GM12878 (cell line): ENCODE data around the gene SBK2. TPM values are rescaled to one million over a fixed set of nuclear protein-coding genes. Genes with fewer than 3 reads are reported as not detected.
A peak's percentile ranks its signal among the peaks of the same experiment; 100 is the strongest.

ENCODE experiments used
- ASH2L ChIP-seq: fragments of 300-600, 200-600 bp; sonication (generic); IDR thresholded peaks from 2 replicates; pipeline ENCODE4 v1.6.1; 2017; ENCODE audit warnings: low read depth, mild to moderate bottlenecking, borderline replicate concordance
- CHD1 ChIP-seq: IDR thresholded peaks from 2 replicates; pipeline ENCODE4 v1.6.1; 2012; ENCODE audit warnings: low read depth, low read length, improper control_type of control experiment
- CHD2 ChIP-seq: IDR thresholded peaks from 2 replicates; pipeline ENCODE4 v1.6.1; 2011; ENCODE audit warnings: low read depth, low read length, improper control_type of control experiment, borderline replicate concordance
- CREB1 ChIP-seq: IDR thresholded peaks from 2 replicates; pipeline ENCODE4 v1.6.1; 2012; ENCODE audit warnings: low read depth, mild to moderate bottlenecking, inconsistent platforms
- EP300 ChIP-seq, 2 experiments: fragments of 150-350 bp in 1 of 2; IDR thresholded peaks; 2 replicates each; pipeline ENCODE4 v1.6.1; 2011 to 2012; ENCODE audit warnings: low read depth in 2 of 2, low read length in 2 of 2, borderline replicate concordance in 1 of 2, improper control_type of control experiment in 1 of 2, inconsistent platforms in 1 of 2; ENCODE audit not compliant: control insufficient read depth in 1 of 2
- FOXM1 ChIP-seq: IDR thresholded peaks from 2 replicates; pipeline ENCODE4 v1.6.1; 2012; ENCODE audit warnings: low read depth, mild to moderate bottlenecking, inconsistent platforms, low read length, moderate library complexity
- HDGF ChIP-seq: fragments of 450-650 bp; IDR thresholded peaks from 2 replicates; pipeline ENCODE4 v1.6.1; 2016; ENCODE audit warnings: antibody characterized with exemption
- IRF4 ChIP-seq: IDR thresholded peaks from 2 replicates; pipeline ENCODE4 v1.6.1; 2011; ENCODE audit warnings: low read depth, low read length
- MTA2 ChIP-seq: fragments of 450-650 bp; IDR thresholded peaks from 2 replicates; pipeline ENCODE4 v1.6.1; 2016; ENCODE audit warnings: low read depth, mild to moderate bottlenecking, moderate library complexity
- MTA3 ChIP-seq: IDR thresholded peaks from 2 replicates; pipeline ENCODE4 v1.6.1; 2012; ENCODE audit warnings: low read length, inconsistent platforms, borderline replicate concordance
- NR2C1 ChIP-seq: fragments of 450-650 bp; IDR thresholded peaks from 2 replicates; pipeline ENCODE4 v1.6.1; 2017; ENCODE audit warnings: antibody characterized with exemption, mild to moderate bottlenecking, moderate library complexity
- NR2F1 ChIP-seq: fragments of 450-650 bp; conservative IDR thresholded peaks from 2 replicates; pipeline ENCODE4 v1.6.1; 2017; ENCODE audit warnings: mild to moderate bottlenecking
- PAX8 ChIP-seq: fragments of 450-650 bp; IDR thresholded peaks from 2 replicates; pipeline ENCODE4 v1.6.1; 2017; ENCODE audit warnings: mild to moderate bottlenecking, moderate library complexity
- SMARCA5 ChIP-seq: fragments of 450-650 bp; IDR thresholded peaks from 2 replicates; pipeline ENCODE4 v1.6.1; 2017; ENCODE audit warnings: mild to moderate bottlenecking
- SMC3 ChIP-seq: IDR thresholded peaks from 2 replicates; pipeline ENCODE4 v1.6.1; 2011; ENCODE audit warnings: low read length, improper control_type of control experiment, borderline replicate concordance
- SRF ChIP-seq, 2 experiments: IDR thresholded peaks; 2 replicates each; pipeline ENCODE4 v1.6.1; 2011; ENCODE audit warnings: low read depth in 2 of 2, low read length in 2 of 2, mild to moderate bottlenecking in 1 of 2, moderate library complexity in 1 of 2
- SUPT20H ChIP-seq: IDR thresholded peaks from 2 replicates; pipeline ENCODE4 v1.6.1; 2011; ENCODE audit warnings: low read depth, mild to moderate bottlenecking, low read length, moderate library complexity, borderline replicate concordance; ENCODE audit not compliant: control insufficient read depth
- SUZ12 ChIP-seq: fragments of 200-600 bp; sonication (generic); IDR thresholded peaks from one replicate; pipeline ENCODE4 v1.6.1; 2018; ENCODE audit warnings: antibody characterized with exemption, mild to moderate bottlenecking; ENCODE audit not compliant: unreplicated experiment
- TCF3 ChIP-seq: IDR thresholded peaks from 2 replicates; pipeline ENCODE4 v1.6.1; 2012; ENCODE audit warnings: low read depth, mild to moderate bottlenecking, low read length, borderline replicate concordance; ENCODE audit not compliant: insufficient read depth
- TCF7 ChIP-seq: IDR thresholded peaks from 2 replicates; pipeline ENCODE4 v1.6.1; 2014; ENCODE audit warnings: antibody characterized with exemption, borderline replicate concordance
- ZNF274 ChIP-seq: IDR thresholded peaks from one replicate; pipeline ENCODE4 v1.8.0; 2011; ENCODE audit not compliant: insufficient read length, insufficient read depth
- polyA plus RNA-seq, 11 experiments: library from polyadenylated mRNA; depleted of rRNA in 4 of 11; unstranded in 6 of 11; stranded (reverse) in 5 of 11; fragments of >200 nt; fragmentation: Nextera tagmentation in 4 of 11; fragmentation: Illumina TruSeq in 1 of 11; extraction: Ambion mirVana in 4 of 11; extraction: Trizol in 1 of 11; gene quantifications; 1 replicate in 1 of 11; 2 replicates in 10 of 11; pipeline versions ENCODE4 v1.2.1 to v1.2.3, GENCODE V29; 2011 to 2016; ENCODE audit warnings: inconsistent platforms in 2 of 11, missing spikeins in 2 of 11, low read depth in 1 of 11
- total RNA-seq, 4 experiments: library from RNA; depleted of rRNA in 3 of 4; stranded (reverse); fragments of >200 nt in 3 of 4; fragmentation: Illumina TruSeq in 1 of 4; extraction: Trizol in 1 of 4; gene quantifications; 2 replicates each; pipeline versions ENCODE4 v1.2.1 to v1.2.3, GENCODE V29; 2013 to 2021
- TF ChIP-seq, protein P1 (sequence below): fragments of 450-650 bp; IDR thresholded peaks from 2 replicates; pipeline ENCODE4 v1.6.1; 2016; ENCODE audit warnings: mild to moderate bottlenecking
- TF ChIP-seq, protein P2 (sequence below): fragments of 450-650 bp; IDR thresholded peaks from 2 replicates; pipeline ENCODE4 v1.6.1; 2017; ENCODE audit warnings: mild to moderate bottlenecking, moderate library complexity
- TF ChIP-seq, protein P3 (sequence below), 3 experiments: IDR thresholded peaks in 2 of 3; conservative IDR thresholded peaks in 1 of 3; 2 replicates each; pipeline ENCODE4 v1.5.1; 2011; ENCODE audit warnings: low read depth in 3 of 3, low read length in 3 of 3, mild to moderate bottlenecking in 3 of 3, control low read depth in 2 of 3, moderate library complexity in 2 of 3, inconsistent platforms in 1 of 3, mixed read lengths in 1 of 3; ENCODE audit not compliant: control insufficient read depth in 2 of 3, insufficient read depth in 1 of 3; ENCODE audit errors: extremely low read depth in 1 of 3

The SBK2 gene
- total and polyA plus RNA-seq, 10 of the 15 experiments (the other 5 are each of a cell fraction or from before 2014, with no cell fraction given), result not detected

- peak in 1 of 2 experiments; percentile 16; a peak in 1 of 4 replicates for TF ChIP-seq EP300 (IDR thresholded peaks at IDR 0.05; ENCODE audit: borderline replicate concordance in 1 of 2, control insufficient read depth in 1 of 2, low read depth in 2 of 2, low read length in 2 of 2)
- no peak for TF ChIP-seq TCF7
- no peak for TF ChIP-seq ZNF274
- TF ChIP-seq FOXM1, result no peak
- no peak for TF ChIP-seq ASH2L
- no peak for TF ChIP-seq SUPT20H
- TF ChIP-seq, protein P1, sequence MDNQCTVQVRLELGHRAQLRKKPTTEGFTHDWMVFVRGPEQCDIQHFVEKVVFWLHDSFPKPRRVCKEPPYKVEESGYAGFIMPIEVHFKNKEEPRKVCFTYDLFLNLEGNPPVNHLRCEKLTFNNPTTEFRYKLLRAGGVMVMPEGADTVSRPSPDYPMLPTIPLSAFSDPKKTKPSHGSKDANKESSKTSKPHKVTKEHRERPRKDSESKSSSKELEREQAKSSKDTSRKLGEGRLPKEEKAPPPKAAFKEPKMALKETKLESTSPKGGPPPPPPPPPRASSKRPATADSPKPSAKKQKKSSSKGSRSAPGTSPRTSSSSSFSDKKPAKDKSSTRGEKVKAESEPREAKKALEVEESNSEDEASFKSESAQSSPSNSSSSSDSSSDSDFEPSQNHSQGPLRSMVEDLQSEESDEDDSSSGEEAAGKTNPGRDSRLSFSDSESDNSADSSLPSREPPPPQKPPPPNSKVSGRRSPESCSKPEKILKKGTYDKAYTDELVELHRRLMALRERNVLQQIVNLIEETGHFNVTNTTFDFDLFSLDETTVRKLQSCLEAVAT, result no peak
- peak; percentile 100 for TF ChIP-seq SMC3
- TF ChIP-seq, protein P2, sequence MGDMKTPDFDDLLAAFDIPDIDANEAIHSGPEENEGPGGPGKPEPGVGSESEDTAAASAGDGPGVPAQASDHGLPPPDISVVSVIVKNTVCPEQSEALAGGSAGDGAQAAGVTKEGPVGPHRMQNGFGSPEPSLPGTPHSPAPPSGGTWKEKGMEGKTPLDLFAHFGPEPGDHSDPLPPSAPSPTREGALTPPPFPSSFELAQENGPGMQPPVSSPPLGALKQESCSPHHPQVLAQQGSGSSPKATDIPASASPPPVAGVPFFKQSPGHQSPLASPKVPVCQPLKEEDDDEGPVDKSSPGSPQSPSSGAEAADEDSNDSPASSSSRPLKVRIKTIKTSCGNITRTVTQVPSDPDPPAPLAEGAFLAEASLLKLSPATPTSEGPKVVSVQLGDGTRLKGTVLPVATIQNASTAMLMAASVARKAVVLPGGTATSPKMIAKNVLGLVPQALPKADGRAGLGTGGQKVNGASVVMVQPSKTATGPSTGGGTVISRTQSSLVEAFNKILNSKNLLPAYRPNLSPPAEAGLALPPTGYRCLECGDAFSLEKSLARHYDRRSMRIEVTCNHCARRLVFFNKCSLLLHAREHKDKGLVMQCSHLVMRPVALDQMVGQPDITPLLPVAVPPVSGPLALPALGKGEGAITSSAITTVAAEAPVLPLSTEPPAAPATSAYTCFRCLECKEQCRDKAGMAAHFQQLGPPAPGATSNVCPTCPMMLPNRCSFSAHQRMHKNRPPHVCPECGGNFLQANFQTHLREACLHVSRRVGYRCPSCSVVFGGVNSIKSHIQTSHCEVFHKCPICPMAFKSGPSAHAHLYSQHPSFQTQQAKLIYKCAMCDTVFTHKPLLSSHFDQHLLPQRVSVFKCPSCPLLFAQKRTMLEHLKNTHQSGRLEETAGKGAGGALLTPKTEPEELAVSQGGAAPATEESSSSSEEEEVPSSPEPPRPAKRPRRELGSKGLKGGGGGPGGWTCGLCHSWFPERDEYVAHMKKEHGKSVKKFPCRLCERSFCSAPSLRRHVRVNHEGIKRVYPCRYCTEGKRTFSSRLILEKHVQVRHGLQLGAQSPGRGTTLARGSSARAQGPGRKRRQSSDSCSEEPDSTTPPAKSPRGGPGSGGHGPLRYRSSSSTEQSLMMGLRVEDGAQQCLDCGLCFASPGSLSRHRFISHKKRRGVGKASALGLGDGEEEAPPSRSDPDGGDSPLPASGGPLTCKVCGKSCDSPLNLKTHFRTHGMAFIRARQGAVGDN, result peak; percentile 17; the same call in 1 of the 2 replicates
- peak; percentile 97 for TF ChIP-seq NR2F1
- no peak for TF ChIP-seq MTA3
- peak; percentile 98 for TF ChIP-seq CREB1
- 0 out of 2 replicates have a peak, but pooled peaks have one; percentile 32 for TF ChIP-seq TCF3
- TF ChIP-seq IRF4, result no peak
- TF ChIP-seq NR2C1, result peak; percentile 62
- TF ChIP-seq CHD2, result peak; percentile 84
- no peak for TF ChIP-seq SMARCA5
- no peak for TF ChIP-seq PAX8
- no peak; the same call in 1 of the 2 replicates for TF ChIP-seq MTA2
- no peak for TF ChIP-seq SUZ12
- TF ChIP-seq, protein P3, sequence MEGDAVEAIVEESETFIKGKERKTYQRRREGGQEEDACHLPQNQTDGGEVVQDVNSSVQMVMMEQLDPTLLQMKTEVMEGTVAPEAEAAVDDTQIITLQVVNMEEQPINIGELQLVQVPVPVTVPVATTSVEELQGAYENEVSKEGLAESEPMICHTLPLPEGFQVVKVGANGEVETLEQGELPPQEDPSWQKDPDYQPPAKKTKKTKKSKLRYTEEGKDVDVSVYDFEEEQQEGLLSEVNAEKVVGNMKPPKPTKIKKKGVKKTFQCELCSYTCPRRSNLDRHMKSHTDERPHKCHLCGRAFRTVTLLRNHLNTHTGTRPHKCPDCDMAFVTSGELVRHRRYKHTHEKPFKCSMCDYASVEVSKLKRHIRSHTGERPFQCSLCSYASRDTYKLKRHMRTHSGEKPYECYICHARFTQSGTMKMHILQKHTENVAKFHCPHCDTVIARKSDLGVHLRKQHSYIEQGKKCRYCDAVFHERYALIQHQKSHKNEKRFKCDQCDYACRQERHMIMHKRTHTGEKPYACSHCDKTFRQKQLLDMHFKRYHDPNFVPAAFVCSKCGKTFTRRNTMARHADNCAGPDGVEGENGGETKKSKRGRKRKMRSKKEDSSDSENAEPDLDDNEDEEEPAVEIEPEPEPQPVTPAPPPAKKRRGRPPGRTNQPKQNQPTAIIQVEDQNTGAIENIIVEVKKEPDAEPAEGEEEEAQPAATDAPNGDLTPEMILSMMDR (IDR thresholded peaks at IDR 0.05 in 2 of 3, conservative IDR thresholded peaks at IDR 0.05 in 1 of 3; ENCODE audit: control insufficient read depth in 2 of 3, extremely low read depth in 1 of 3, insufficient read depth in 1 of 3, low read depth in 3 of 3, low read length in 3 of 3), result peak; percentile 80 to 97 (median 96); a peak in 5 of 6 replicates
- TF ChIP-seq CHD1, result no peak
- no peak for TF ChIP-seq HDGF
- TF ChIP-seq SRF (IDR thresholded peaks at IDR 0.05; ENCODE audit: low read depth in 2 of 2, low read length in 2 of 2), result no peak
Observed at GRCh38 chr19:55516878-55517620, 19.9 kb downstream of the SBK2 start (continued).
